ENCODE data around the gene COL4A3. TPM values are rescaled to one million over a fixed set of nuclear protein-coding genes. Genes with fewer than 3 reads are reported as not detected.

The COL4A3 gene
- total RNA-seq, 1 experiment from 2014 or later = 0.15 TPM

DNA sequence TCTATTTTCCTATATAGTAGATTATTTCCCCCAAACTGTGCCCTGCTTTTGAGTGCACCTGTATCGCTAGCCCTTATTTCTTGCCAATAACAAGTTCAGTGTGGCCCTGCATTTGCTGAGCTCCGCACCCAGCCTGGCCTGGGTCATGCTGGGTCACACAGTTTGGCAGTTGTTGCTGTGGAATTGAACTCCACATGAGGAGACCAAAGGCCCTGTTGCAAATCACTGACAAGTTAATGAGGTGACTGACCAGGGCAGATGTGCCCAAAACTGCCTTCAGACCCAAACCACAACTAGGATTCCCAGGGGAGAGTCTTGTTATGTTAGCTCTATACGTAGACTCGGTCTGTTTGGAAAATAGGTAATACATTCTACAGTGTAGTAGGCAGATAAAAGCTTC, 31.4 kb upstream of the COL4A3 start:
- no peaks in the 10 kb centered on the region; the same call in none of the 2 replicates for H3K27me3 Mint-ChIP-seq (ENCODE audit: low read depth)
- no peak overlapping the region for H3K27ac ChIP-seq (ENCODE audit: insufficient read length, low read depth, low read length)
- H4K5ac ChIP-seq (ENCODE audit: insufficient read length, low read depth, low read length) = no peak overlapping the region
- no peak for DNase-seq
- no peaks in the 10 kb centered on the region for H3K23me2 ChIP-seq (ENCODE audit: insufficient read length, low read depth, low read length, poor library complexity, severe bottlenecking)
- no peak overlapping the region for H2BK15ac ChIP-seq (ENCODE audit: low read depth, low read length)
- H3K79me1 ChIP-seq (ENCODE audit: insufficient read depth, low read depth, low read length, poor library complexity, severe bottlenecking) = no peaks in the 10 kb centered on the region
- no peak overlapping the region for H3K14ac ChIP-seq (ENCODE audit: insufficient read depth, low read length)
- H2AFZ ChIP-seq (ENCODE audit: low read length) = no peak overlapping the region
- no peaks in the 10 kb centered on the region for H3K27me3 ChIP-seq (ENCODE audit: insufficient read depth, low read length)
- no peaks in the 10 kb centered on the region for H3K79me2 ChIP-seq (ENCODE audit: insufficient read depth, low read length)
- no peak overlapping the region for H2BK20ac ChIP-seq (ENCODE audit: low read depth, low read length, poor library complexity, severe bottlenecking)
- no CpG with 5 or more reads among the region's 4 CpGs for WGBS (ENCODE audit: extremely low coverage, insufficient read length, low lambda C conversion rate)
- no peak overlapping the region for H3K9ac ChIP-seq (ENCODE audit: extremely low read depth, insufficient read length, low read length)
- H3T11ph ChIP-seq (ENCODE audit: low read length) = no peak overlapping the region
- no peaks in the 10 kb centered on the region for H4K20me1 ChIP-seq (ENCODE audit: control insufficient read depth, insufficient read depth, insufficient read length)
- TF ChIP-seq, protein P1, sequence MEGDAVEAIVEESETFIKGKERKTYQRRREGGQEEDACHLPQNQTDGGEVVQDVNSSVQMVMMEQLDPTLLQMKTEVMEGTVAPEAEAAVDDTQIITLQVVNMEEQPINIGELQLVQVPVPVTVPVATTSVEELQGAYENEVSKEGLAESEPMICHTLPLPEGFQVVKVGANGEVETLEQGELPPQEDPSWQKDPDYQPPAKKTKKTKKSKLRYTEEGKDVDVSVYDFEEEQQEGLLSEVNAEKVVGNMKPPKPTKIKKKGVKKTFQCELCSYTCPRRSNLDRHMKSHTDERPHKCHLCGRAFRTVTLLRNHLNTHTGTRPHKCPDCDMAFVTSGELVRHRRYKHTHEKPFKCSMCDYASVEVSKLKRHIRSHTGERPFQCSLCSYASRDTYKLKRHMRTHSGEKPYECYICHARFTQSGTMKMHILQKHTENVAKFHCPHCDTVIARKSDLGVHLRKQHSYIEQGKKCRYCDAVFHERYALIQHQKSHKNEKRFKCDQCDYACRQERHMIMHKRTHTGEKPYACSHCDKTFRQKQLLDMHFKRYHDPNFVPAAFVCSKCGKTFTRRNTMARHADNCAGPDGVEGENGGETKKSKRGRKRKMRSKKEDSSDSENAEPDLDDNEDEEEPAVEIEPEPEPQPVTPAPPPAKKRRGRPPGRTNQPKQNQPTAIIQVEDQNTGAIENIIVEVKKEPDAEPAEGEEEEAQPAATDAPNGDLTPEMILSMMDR (conservative IDR thresholded peaks at IDR 0.05) = no peak
- H3K4me1 ChIP-seq (ENCODE audit: insufficient read depth, low read length) = no peaks in the 10 kb centered on the region
- no peak overlapping the region for H2BK120ac ChIP-seq (ENCODE audit: low read depth, low read length, poor library complexity, severe bottlenecking)
- H3K4me2 ChIP-seq (ENCODE audit: insufficient read depth, insufficient read length, low read length) = no peak overlapping the region
- H3K9me3 ChIP-seq (ENCODE audit: control insufficient read depth, low read depth, low read length) = no peaks in the 10 kb centered on the region
- no peak overlapping the region for H3K56ac ChIP-seq (ENCODE audit: insufficient read length, low read depth, low read length)
- no peak overlapping the region for H4K91ac ChIP-seq (ENCODE audit: insufficient read length, low read depth, low read length)
- no peak overlapping the region; a peak in 1 of 7 replicates for H3K27ac Mint-ChIP-seq
- H3K9me3 Mint-ChIP-seq = no peaks in the 10 kb centered on the region
- H3K23ac ChIP-seq (ENCODE audit: insufficient read length, low read depth, low read length) = no peak overlapping the region
- no peak overlapping the region for H2BK12ac ChIP-seq (ENCODE audit: insufficient read length, low read depth, low read length)
- H3K4me1 Mint-ChIP-seq = peaks cover 0 to 3% of the 10 kb centered on the region in 2 experiments; a peak in 2 of 4 replicates
- no peak overlapping the region for H3K18ac ChIP-seq (ENCODE audit: insufficient read length, low read depth, low read length)
- no peak overlapping the region for H3K4ac ChIP-seq (ENCODE audit: low read depth, low read length)
- no peak overlapping the region for H2AK5ac ChIP-seq (ENCODE audit: insufficient read length, low read length)
- H3K36me3 Mint-ChIP-seq (ENCODE audit: insufficient read depth in 1 of 3, low read depth in 3 of 3) = no peaks in the 10 kb centered on the region
- H3K4me3 Mint-ChIP-seq = no peak overlapping the region; a peak in 1 of 5 replicates
- no peak overlapping the region for H2BK5ac ChIP-seq (ENCODE audit: insufficient read length, low read length)
- no peak overlapping the region for H4K8ac ChIP-seq (replicated peaks; ENCODE audit: insufficient read length, low read depth, low read length)
